Uterus (tissue), 2 donors: ENCODE data around the gene CCDC57.

Experiments used
- CTCF ChIP-seq, 4 experiments: fragments of 200-600 bp in 2 of 4; fragments of 450-650 bp in 2 of 4; sonication (generic) in 2 of 4; IDR thresholded peaks; one replicate each; pipeline ENCODE4 v1.5.1; 2016 to 2019; ENCODE audit warnings: antibody characterized with exemption in 4 of 4, mild to moderate bottlenecking in 2 of 4, moderate library complexity in 1 of 4
- POLR2A ChIP-seq, 2 donors: fragments of 450-650 bp; IDR thresholded peaks; one replicate each; pipeline ENCODE4 v1.6.1; 2016; ENCODE audit warnings: antibody characterized with exemption in 2 of 2, mild to moderate bottlenecking in 1 of 2, moderate library complexity in 1 of 2

- TF ChIP-seq CTCF (IDR thresholded peaks at IDR 0.05) (no peak), POLR2A (IDR thresholded peaks at IDR 0.05) (no peak)
Observed at GRCh38 chr17:82215095-82215971, 2.7 kb upstream of the CCDC57 start.
